ENCODE data around the gene PTGDR. TPM values are rescaled to one million over a fixed set of nuclear protein-coding genes. Genes with fewer than 3 reads are reported as not detected.

Gene PTGDR
- total RNA-seq, 2 experiments from 2014 or later: 0.13 to 0.43 TPM

DNA sequence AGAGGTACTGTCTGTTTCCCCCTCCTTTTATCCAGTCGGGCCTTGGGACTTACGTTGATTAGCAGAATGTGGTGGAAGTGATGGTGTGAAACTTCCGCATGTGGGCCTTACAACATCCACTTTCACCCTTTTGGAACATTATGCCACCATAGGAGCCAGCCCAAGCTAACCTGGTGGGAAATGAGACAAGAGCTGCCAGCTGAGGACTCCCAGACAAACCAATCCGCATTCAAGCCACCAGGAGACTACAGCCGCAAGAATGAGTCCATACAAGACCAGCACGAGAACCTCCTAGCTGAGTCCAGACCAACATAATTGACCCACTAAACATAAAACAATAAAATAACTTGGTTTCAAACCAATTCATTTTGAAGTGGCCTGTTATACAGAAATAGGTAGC is 37.5 kb downstream of the PTGDR start:
- Mint-ChIP-seq H3K9me3 (no peaks in the 10 kb centered on the region), H3K36me3 (ENCODE audit: low read depth) (no peaks in the 10 kb centered on the region), H3K4me3 (no peak overlapping the region), H3K4me1 (ENCODE audit: low read depth) (peaks cover 37% of the 10 kb centered on the region), H3K27me3 (no peaks in the 10 kb centered on the region), H3K27ac (no peak overlapping the region)
- intact Hi-C loops (cut with micrococcal nuclease): no loop called here
- no peak for ATAC-seq
- no peak for DNase-seq
- TF ChIP-seq, protein P1, sequence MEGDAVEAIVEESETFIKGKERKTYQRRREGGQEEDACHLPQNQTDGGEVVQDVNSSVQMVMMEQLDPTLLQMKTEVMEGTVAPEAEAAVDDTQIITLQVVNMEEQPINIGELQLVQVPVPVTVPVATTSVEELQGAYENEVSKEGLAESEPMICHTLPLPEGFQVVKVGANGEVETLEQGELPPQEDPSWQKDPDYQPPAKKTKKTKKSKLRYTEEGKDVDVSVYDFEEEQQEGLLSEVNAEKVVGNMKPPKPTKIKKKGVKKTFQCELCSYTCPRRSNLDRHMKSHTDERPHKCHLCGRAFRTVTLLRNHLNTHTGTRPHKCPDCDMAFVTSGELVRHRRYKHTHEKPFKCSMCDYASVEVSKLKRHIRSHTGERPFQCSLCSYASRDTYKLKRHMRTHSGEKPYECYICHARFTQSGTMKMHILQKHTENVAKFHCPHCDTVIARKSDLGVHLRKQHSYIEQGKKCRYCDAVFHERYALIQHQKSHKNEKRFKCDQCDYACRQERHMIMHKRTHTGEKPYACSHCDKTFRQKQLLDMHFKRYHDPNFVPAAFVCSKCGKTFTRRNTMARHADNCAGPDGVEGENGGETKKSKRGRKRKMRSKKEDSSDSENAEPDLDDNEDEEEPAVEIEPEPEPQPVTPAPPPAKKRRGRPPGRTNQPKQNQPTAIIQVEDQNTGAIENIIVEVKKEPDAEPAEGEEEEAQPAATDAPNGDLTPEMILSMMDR (IDR thresholded peaks at IDR 0.05): no peak
- ChIA-PET POLR2A (interaction anchor here (0.7 to 1.7 kb wide), 2 partner anchors 9 to 633 kb away, joined by 3 to 8 read pairs; partner anchors contain the start of gene PTGER2), CTCF (interaction anchor here (0.9 to 3.0 kb wide), 3 partner anchors 13 to 190 kb away, joined by 3 to 9 read pairs (median 3); no protein-coding TSS in a partner anchor)

DNA sequence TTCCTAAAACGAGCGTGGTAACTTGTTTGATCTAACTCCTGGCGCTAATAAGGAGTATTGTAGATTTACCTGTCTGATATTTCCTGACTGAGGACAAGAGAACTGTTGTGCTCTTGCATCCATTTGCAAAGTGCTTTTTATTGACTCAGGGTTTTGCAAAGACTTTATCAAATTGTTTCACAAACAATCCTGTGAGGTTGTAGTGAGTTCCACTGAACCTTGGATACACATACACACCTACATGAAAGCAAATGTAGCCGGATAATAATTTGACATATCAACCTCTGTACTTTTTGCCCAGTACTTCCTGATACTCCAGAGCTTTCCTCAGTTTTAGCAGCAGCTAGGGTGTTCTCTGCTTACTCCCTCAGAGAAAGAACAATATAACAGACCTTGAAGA is 39.9 kb downstream of the PTGDR start:
- Mint-ChIP-seq H3K27me3 (peaks cover 3% of the 10 kb centered on the region), H3K9me3 (no peaks in the 10 kb centered on the region), H3K27ac (peak overlapping the region; percentile 55), H3K4me3 (no peak overlapping the region), H3K4me1 (ENCODE audit: low read depth) (peaks cover 53% of the 10 kb centered on the region), H3K36me3 (ENCODE audit: low read depth) (peaks cover 5% of the 10 kb centered on the region)
- DNase-seq (no peak), ATAC-seq (no peak)
- intact Hi-C loops (cut with micrococcal nuclease): no loop called here
- ChIA-PET POLR2A (no interaction called here), CTCF (interaction anchor here (0.8 to 2.6 kb wide), 3 partner anchors 9 to 12 kb away, joined by 3 to 7 read pairs (median 4); no protein-coding TSS in a partner anchor)
- TF ChIP-seq, protein P1 (IDR thresholded peaks at IDR 0.05): no peak

DNA sequence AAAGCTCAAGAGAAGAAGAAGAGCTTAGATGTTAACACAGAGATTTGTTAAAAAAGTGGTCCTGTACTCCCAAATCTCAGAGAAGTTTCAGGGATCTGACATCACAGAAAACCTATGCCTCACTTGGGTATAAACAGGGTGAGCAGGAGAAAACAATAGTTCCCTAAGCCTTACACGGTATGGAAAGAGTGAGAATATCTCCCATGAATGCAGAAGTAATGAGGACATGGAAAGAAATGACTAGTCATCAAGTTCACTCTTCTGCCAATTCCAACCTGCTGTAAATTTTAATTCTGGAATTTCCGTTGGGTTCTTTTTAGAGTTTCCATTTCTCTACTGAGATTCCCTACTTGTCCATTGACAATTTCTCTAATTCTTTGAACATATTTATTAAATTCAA is 40.4 kb downstream of the PTGDR start:
- POLR2A ChIA-PET: no interaction called here
- TF ChIP-seq, protein P1 (IDR thresholded peaks at IDR 0.05): no peak
- peaks cover 5% of the 10 kb centered on the region for H3K36me3 Mint-ChIP-seq (ENCODE audit: low read depth)
- H3K4me1 Mint-ChIP-seq (ENCODE audit: low read depth): peaks cover 54% of the 10 kb centered on the region
- H3K9me3 Mint-ChIP-seq: no peaks in the 10 kb centered on the region
- ATAC-seq (no peak), DNase-seq (no peak)
- CTCF ChIA-PET: interaction anchor here (0.8 to 2.6 kb wide), 2 partner anchors 9 to 11 kb away, joined by 4 to 7 read pairs; no protein-coding TSS in a partner anchor
- peak overlapping the region; percentile 55 for H3K27ac Mint-ChIP-seq
- H3K27me3 Mint-ChIP-seq: peaks cover 5% of the 10 kb centered on the region
- no peak overlapping the region for H3K4me3 Mint-ChIP-seq
- intact Hi-C loops (cut with micrococcal nuclease): no loop called here

DNA sequence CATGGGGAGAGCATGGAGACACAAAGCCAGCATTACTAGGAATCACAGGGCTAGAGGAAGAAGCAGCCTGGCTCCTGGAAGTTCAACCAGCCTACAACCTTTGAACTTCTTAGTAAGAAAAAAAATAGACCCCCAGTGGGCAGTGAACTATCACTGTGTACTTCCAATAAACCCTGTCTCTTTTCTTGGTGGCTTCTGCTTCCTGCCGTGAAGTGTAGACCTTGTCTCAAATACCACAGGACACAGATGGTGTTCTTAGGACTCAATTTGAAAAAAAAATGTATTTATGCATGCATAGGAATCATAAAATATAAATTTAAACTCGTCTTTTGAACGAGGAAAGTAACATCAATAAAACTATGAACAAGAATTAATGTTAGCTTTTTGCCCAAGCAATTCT is 43.0 kb downstream of the PTGDR start:
- TF ChIP-seq, protein P1 (IDR thresholded peaks at IDR 0.05): no peak
- Mint-ChIP-seq H3K36me3 (ENCODE audit: low read depth) (peaks cover 12% of the 10 kb centered on the region), H3K27me3 (peaks cover 13% of the 10 kb centered on the region), H3K4me1 (ENCODE audit: low read depth) (peaks cover 60% of the 10 kb centered on the region), H3K4me3 (no peak overlapping the region), H3K27ac (peak overlapping the region; percentile 48), H3K9me3 (no peaks in the 10 kb centered on the region)
- intact Hi-C loops (cut with micrococcal nuclease): no loop called here
- no peak for DNase-seq
- ChIA-PET CTCF (interaction anchor here (1.1 to 2.1 kb wide), 3 partner anchors 9 to 11 kb away, joined by 5 to 8 read pairs (median 6); no protein-coding TSS in a partner anchor), POLR2A (interaction anchor here (0.6 to 1.2 kb wide), 2 partner anchors 8 to 10 kb away, joined by 3 read pairs; no protein-coding TSS in a partner anchor)
- ATAC-seq: no peak

DNA sequence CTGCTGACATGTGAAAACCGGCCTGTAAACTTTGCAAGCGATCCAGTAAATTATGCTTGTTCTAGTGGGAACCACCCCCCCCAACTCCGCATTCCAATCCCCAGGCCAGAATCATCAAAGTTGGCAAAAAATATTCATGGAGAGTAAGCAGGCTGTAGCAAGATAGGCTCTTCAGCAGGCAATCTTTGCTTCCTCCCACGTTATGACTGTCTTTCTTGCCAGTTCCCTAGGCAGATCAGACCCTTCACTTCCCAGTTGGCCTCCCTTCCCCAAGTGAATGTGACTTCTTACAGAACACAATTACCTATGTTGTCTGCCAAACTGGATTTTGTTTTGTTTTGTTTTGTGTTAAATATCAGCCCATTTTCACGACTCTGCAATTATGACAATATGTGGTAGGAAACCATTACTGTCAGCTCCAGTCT is 45.4 kb downstream of the PTGDR start:
- Mint-ChIP-seq H3K4me3 (peak overlapping the region; percentile 90), H3K27me3 (peaks cover 13% of the 10 kb centered on the region), H3K4me1 (ENCODE audit: low read depth) (peaks cover 55% of the 10 kb centered on the region), H3K27ac (peak overlapping the region; percentile 88), H3K9me3 (no peaks in the 10 kb centered on the region), H3K36me3 (ENCODE audit: low read depth) (peaks cover 23% of the 10 kb centered on the region)
- CTCF ChIA-PET: interaction anchor here (0.8 kb wide), 1 partner anchor 13 kb away, joined by 3 read pairs; no protein-coding TSS in a partner anchor
- POLR2A ChIA-PET: interaction anchor here (0.8 to 2.4 kb wide), 3 partner anchors 8 to 39 kb away, joined by 3 to 16 read pairs (median 8); no protein-coding TSS in a partner anchor
- ATAC-seq (no peak), DNase-seq (no peak)
- TF ChIP-seq, protein P1 (IDR thresholded peaks at IDR 0.05): no peak
- intact Hi-C loops (cut with micrococcal nuclease): no loop called here
